ENCODE data around the gene BRPF1.
A peak's percentile ranks its signal among the peaks of the same experiment; 100 is the strongest.

DNA sequence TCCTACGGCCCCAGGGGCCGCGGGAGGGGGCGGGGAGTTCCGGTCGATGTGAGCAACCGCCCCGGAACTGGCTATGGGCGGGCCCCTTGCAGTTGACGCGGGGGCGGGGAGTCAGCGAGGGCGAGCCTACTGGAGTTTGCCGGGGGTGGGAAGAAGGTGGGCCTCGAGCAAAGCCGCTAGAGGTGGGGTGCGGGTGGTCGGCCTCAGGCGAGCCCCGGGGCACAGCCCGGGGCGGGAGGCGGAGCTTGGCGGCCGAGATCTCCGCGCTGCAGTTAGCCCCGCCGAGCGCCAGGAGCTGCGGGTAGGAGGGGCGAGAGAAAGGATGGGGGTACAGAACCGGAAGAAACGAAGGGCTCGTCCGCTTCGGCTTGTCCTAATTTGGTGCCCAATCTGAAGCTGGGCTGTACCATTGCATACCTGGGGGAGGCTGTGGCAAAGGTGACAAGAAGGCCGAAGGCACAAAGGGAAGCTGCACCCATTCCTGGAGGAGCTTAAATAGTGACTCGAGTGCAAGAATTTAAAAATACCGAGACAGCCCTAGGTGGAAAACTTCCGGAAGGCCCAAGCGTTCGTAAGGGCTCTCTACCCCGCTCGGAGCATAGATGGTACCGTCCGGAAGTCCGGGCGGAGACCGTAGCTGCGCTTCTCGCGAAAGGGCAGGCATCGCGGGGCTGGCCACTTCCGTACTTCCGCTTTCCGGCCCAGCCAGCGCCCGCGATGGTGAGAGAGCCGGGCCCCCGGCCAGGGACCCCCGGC is 61.0 kb downstream of the BRPF1 start, which contains the start of the genes ARPC4 and TADA3:
- TF ChIP-seq, protein P1, sequence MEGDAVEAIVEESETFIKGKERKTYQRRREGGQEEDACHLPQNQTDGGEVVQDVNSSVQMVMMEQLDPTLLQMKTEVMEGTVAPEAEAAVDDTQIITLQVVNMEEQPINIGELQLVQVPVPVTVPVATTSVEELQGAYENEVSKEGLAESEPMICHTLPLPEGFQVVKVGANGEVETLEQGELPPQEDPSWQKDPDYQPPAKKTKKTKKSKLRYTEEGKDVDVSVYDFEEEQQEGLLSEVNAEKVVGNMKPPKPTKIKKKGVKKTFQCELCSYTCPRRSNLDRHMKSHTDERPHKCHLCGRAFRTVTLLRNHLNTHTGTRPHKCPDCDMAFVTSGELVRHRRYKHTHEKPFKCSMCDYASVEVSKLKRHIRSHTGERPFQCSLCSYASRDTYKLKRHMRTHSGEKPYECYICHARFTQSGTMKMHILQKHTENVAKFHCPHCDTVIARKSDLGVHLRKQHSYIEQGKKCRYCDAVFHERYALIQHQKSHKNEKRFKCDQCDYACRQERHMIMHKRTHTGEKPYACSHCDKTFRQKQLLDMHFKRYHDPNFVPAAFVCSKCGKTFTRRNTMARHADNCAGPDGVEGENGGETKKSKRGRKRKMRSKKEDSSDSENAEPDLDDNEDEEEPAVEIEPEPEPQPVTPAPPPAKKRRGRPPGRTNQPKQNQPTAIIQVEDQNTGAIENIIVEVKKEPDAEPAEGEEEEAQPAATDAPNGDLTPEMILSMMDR (IDR thresholded peaks at IDR 0.05), result peak in 3 of 5 experiments; percentile 27 to 48 (median 43)
- no peak for TF ChIP-seq EP300 (IDR thresholded peaks at IDR 0.05; ENCODE audit: low read depth)

Measured in transverse colon (tissue), 3 donors.